B cell (primary cell): ENCODE measurements around the gene TARP.

ENCODE experiments used
- ATAC-seq: fragments of 200-7000 bp; cut with Tn5 transposase; one replicate; pipeline ENCODE4 v1.10.0; 2021; ENCODE audit warnings: low read depth, mild to moderate bottlenecking, moderate number of reproducible peaks, moderate library complexity
- CTCF ChIA-PET: fragments of 350-600 bp; sonication (Branson Sonifier 250); formaldehyde crosslinking; loops from one replicate; lab custom pipeline; 2021; ENCODE audit warnings: antibody characterized with exemption, inconsistent platforms; lab: Charles Lee
- POLR2A ChIA-PET: fragments of 350-600 bp; sonication (Branson Sonifier 250); formaldehyde crosslinking; loops from one replicate; lab custom pipeline; 2021; ENCODE audit warnings: antibody characterized with exemption; lab: Charles Lee
- DNase-seq: peaks from one replicate; pipeline ENCODE4 v3.0.0; 2013
- H2AFZ ChIP-seq: 2 replicates; pipeline ENCODE4 v1.6.1; 2012; ENCODE audit warnings: mild to moderate bottlenecking, low read depth, low read length; ENCODE audit not compliant: insufficient read depth, poor library complexity, severe bottlenecking
- H3K27ac ChIP-seq, 2 donors: 1 replicate in 1 of 2; 2 replicates in 1 of 2; pipeline ENCODE4 v1.5.1; 2012 to 2013; ENCODE audit warnings: low read length in 2 of 2, mild to moderate bottlenecking in 2 of 2, moderate library complexity in 1 of 2
- H3K27me3 ChIP-seq, 4 experiments: fragments of 200-600 bp in 1 of 4; sonication (generic) in 1 of 4; replicated peaks in 1 of 4; 1 replicate in 2 of 4; 2 replicates in 2 of 4; pipeline versions ENCODE4 v1.6.1 to v1.7.0; 2013 to 2016; ENCODE audit warnings: low read length in 3 of 4, mild to moderate bottlenecking in 2 of 4, mixed read lengths in 1 of 4, moderate library complexity in 1 of 4; ENCODE audit not compliant: insufficient read depth in 4 of 4, control insufficient read depth in 3 of 4; ENCODE audit errors: control extremely low read depth in 1 of 4
- H3K36me3 ChIP-seq, 2 experiments: replicated peaks in 1 of 2; 1 replicate in 1 of 2; 2 replicates in 1 of 2; pipeline versions ENCODE4 v1.6.1 to v1.7.1; 2013; ENCODE audit warnings: low read length in 1 of 2; ENCODE audit not compliant: insufficient read depth in 2 of 2, control insufficient read depth in 1 of 2; ENCODE audit errors: control extremely low read depth in 1 of 2, extremely low read depth in 1 of 2
- H3K4me1 ChIP-seq, 2 donors: fragments of 200-600 bp in 1 of 2; sonication (generic) in 1 of 2; 1 replicate in 1 of 2; 2 replicates in 1 of 2; pipeline versions ENCODE4 v1.5.1 to v1.6.1; 2013 to 2017; ENCODE audit warnings: low read length in 2 of 2; ENCODE audit not compliant: control insufficient read depth in 2 of 2, insufficient read depth in 2 of 2
- H3K4me2 ChIP-seq: replicated peaks from 2 replicates; pipeline ENCODE3; 2012; ENCODE audit warnings: mild to moderate bottlenecking, low read depth, low read length; ENCODE audit not compliant: poor library complexity, severe bottlenecking
- H3K4me3 ChIP-seq, 5 experiments: fragments of 200-600 bp in 1 of 5; sonication (generic) in 1 of 5; 1 replicate in 3 of 5; 2 replicates in 2 of 5; pipeline versions ENCODE4 v1.5.1 to v1.7.0; 2011 to 2016; ENCODE audit warnings: low read length in 4 of 5, mild to moderate bottlenecking in 4 of 5, low read depth in 2 of 5, control low read depth in 1 of 5, moderate library complexity in 1 of 5; ENCODE audit not compliant: insufficient read depth in 1 of 5; ENCODE audit errors: control extremely low read depth in 1 of 5, extremely low read depth in 1 of 5
- H3K79me2 ChIP-seq: fragments of 200-600 bp; sonication (generic); one replicate; pipeline ENCODE4 v1.6.0; 2016; ENCODE audit warnings: low read length; ENCODE audit not compliant: control insufficient read depth, insufficient read depth
- H3K9ac ChIP-seq: fragments of 200-600 bp; sonication (generic); 2 replicates; pipeline ENCODE4 v1.6.1; 2017; ENCODE audit warnings: mild to moderate bottlenecking, low read length, moderate library complexity
- H3K9me3 ChIP-seq, 3 donors: one replicate each; pipeline versions ENCODE4 v1.6.1 to v1.7.1; 2013; ENCODE audit warnings: low read length in 2 of 3; ENCODE audit not compliant: control insufficient read depth in 2 of 3, insufficient read depth in 1 of 3; ENCODE audit errors: control extremely low read depth in 1 of 3
- H4K20me1 ChIP-seq: 2 replicates; pipeline ENCODE4 v1.6.0; 2012; ENCODE audit warnings: mild to moderate bottlenecking, low read length; ENCODE audit not compliant: insufficient read depth, control insufficient read depth, poor library complexity, severe bottlenecking
- H3K27ac Mint-ChIP-seq: one replicate; pipeline ENCODE4 v1.8.0; 2021; ENCODE audit warnings: mixed read lengths
- H3K27me3 Mint-ChIP-seq: one replicate; pipeline ENCODE4 v1.8.0; 2021; ENCODE audit warnings: mixed read lengths
- H3K4me1 Mint-ChIP-seq: one replicate; pipeline ENCODE4 v1.8.0; 2021; ENCODE audit warnings: mixed read lengths
- H3K4me3 Mint-ChIP-seq: one replicate; pipeline ENCODE4 v1.8.0; 2021; ENCODE audit warnings: mixed read lengths
- H3K9me3 Mint-ChIP-seq: one replicate; pipeline ENCODE4 v1.8.0; 2022; ENCODE audit warnings: mixed read lengths; ENCODE audit not compliant: insufficient read depth
- CTCF ChIP-seq: fragments of 200-600 bp; IDR thresholded peaks from one replicate; pipeline ENCODE4 v1.8.0; 2022; ENCODE audit warnings: antibody characterized with exemption, mild to moderate bottlenecking
- EZH2 ChIP-seq: IDR thresholded peaks from 2 replicates; pipeline ENCODE4 v1.6.1; 2012; ENCODE audit warnings: borderline replicate concordance, low read depth, mild to moderate bottlenecking, moderate library complexity, low read length; ENCODE audit not compliant: insufficient read depth, poor library complexity, severe bottlenecking
- WGBS: methylation state at CpG from one replicate; pipeline ENCODE4 v1.1.5; 2013; ENCODE audit warnings: missing lambda C conversion rate; ENCODE audit not compliant: insufficient coverage; 5-methylcytosine and 5-hydroxymethylcytosine counted together
- intact Hi-C: fragments of 100-400 bp; cut with micrococcal nuclease; formaldehyde crosslinking; loops from one replicate; pipeline ENCODE4 v1.10.0; 2022

TARP gene

GRCh38 chr7:38248069-38248567 is 25.3 kb downstream of the TARP start:
- Histone ChIP-seq H3K27me3 (no peaks in the 10 kb centered on the region), H3K36me3 (no peaks in the 10 kb centered on the region), H3K79me2 (no peaks in the 10 kb centered on the region), H2AFZ (no peak overlapping the region), H3K4me2 (no peak overlapping the region), H3K4me3 (no peak overlapping the region), H3K9ac (no peak overlapping the region), H3K9me3 (no peaks in the 10 kb centered on the region), H3K4me1 (no peaks in the 10 kb centered on the region), H4K20me1 (no peaks in the 10 kb centered on the region), H3K27ac (no peak overlapping the region)
- Mint-ChIP-seq H3K9me3 (no peaks in the 10 kb centered on the region), H3K4me3 (no peak overlapping the region), H3K27ac (no peak overlapping the region), H3K4me1 (peaks cover 2% of the 10 kb centered on the region), H3K27me3 (peaks cover 4% of the 10 kb centered on the region)
- intact Hi-C loops, result no loop called here
- CTCF ChIA-PET, result no interaction called here
- TF ChIP-seq CTCF (no peak), EZH2 (no peak)
- WGBS, result 91% methylated on average over 3 of the region's 5 CpGs
- ATAC-seq, result no peak
- no peak for DNase-seq
- POLR2A ChIA-PET, result no interaction called here

DNA sequence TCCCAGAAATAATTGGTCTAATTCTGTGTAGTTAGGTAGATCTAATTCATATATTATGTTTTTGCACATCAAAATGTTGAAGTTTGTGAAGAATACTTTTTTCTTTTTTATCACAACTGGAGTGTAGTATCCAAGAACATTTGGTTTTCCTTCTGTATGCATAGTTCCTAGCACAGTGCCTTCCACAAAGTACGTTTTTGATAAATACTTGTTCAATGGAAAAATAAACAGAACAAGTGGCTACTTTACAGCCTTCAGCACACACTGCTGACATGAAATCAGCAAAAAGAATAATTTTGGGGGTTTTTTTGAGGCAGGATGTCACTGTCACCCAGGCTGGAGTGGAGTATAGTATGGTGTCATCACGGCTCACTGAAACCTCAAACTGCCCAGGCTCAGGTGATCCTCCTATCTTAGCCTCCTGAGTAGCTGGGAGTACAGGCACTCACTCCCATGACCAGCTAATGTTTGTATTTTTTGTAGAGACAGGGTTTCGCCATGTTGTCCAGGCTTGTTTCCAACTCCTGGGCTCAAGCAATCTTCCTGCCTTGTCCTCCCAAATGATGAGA is 27.9 kb downstream of the TARP start:
- Histone ChIP-seq H2AFZ (no peak overlapping the region), H4K20me1 (no peaks in the 10 kb centered on the region), H3K9ac (no peak overlapping the region), H3K27ac (no peak overlapping the region), H3K9me3 (no peaks in the 10 kb centered on the region), H3K4me2 (no peak overlapping the region), H3K27me3 (no peaks in the 10 kb centered on the region), H3K4me1 (no peaks in the 10 kb centered on the region), H3K36me3 (no peaks in the 10 kb centered on the region), H3K79me2 (no peaks in the 10 kb centered on the region), H3K4me3 (no peak overlapping the region)
- no peak for ATAC-seq
- intact Hi-C loops, result no loop called here
- H3K27ac Mint-ChIP-seq, result no peak overlapping the region
- no peaks in the 10 kb centered on the region for H3K9me3 Mint-ChIP-seq
- CTCF ChIA-PET, result no interaction called here
- 100% methylated on average over 1 of the region's 3 CpGs for WGBS
- POLR2A ChIA-PET, result no interaction called here
- H3K4me1 Mint-ChIP-seq, result peaks cover 2% of the 10 kb centered on the region
- no peak overlapping the region for H3K4me3 Mint-ChIP-seq
- DNase-seq, result no peak
- no peak for TF ChIP-seq EZH2
- no peak for TF ChIP-seq CTCF
- H3K27me3 Mint-ChIP-seq, result peaks cover 12% of the 10 kb centered on the region
